ENCODE measurements around the gene RSU1. TPM values are rescaled to one million over a fixed set of nuclear protein-coding genes. Genes with fewer than 3 reads are reported as not detected.

Gene RSU1
- polyA plus RNA-seq, 3 donors from 2014 or later, result 150 to 248 (median 181) TPM

DNA sequence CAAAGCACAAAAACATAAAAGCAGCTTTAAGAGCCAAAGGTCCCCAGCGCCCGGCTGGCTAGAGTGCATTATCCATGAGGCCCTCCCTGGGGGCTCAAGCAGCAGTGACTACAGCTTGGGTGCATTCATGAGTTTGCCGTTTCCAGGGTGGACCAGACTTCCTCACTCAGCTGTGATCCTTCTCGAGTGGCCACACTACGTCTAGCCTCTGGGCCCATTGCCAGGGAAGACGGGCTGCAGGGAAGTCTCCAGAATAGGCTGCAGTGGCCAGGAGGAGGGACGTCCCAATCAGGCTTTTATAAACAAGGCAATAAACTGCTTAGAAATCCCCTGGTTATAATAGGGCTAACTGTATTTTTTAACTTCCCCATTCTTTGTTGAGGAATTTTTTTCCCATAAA lies 206.2 kb downstream of the RSU1 start:
- Mint-ChIP-seq H3K27me3 (ENCODE audit: low read depth in 3 of 3) (no peaks in the 10 kb centered on the region), H3K36me3 (peaks cover 7 to 11% (median 8%) of the 10 kb centered on the region in 3 donors), H3K4me3 (no peak overlapping the region), H3K9me3 (peaks cover 7 to 17% (median 9%) of the 10 kb centered on the region in 6 donors), H3K27ac (no peak overlapping the region), H3K4me1 (peaks cover 0 to 2% of the 10 kb centered on the region in 2 donors)
- DNase-seq, result no peak

DNA sequence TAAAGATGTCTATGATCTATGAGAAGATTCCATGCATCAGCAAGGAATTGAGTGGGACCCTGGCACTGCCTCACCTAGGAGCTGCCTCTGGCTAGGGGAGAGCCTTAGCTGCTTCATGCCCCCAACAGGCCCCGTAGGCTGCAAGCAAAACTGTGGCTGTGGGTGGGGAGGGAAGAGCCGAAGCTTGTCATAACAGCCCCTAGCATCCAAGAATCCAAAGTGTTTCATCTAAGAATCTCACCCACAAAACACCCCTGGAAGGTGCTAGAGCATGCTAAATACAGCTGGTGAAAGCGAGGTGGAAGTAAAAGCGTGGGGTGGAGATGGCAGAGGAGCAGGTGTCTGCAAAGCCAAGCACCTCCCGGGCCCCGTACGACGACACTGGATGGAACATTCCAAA lies 208.0 kb downstream of the RSU1 start:
- Mint-ChIP-seq H3K36me3 (peaks cover 0 to 9% (median 8%) of the 10 kb centered on the region in 3 donors), H3K9me3 (no peaks in the 10 kb centered on the region), H3K27me3 (ENCODE audit: low read depth in 3 of 3) (no peaks in the 10 kb centered on the region), H3K4me1 (no peaks in the 10 kb centered on the region), H3K4me3 (no peak overlapping the region), H3K27ac (no peak overlapping the region)
- no peak for DNase-seq

DNA sequence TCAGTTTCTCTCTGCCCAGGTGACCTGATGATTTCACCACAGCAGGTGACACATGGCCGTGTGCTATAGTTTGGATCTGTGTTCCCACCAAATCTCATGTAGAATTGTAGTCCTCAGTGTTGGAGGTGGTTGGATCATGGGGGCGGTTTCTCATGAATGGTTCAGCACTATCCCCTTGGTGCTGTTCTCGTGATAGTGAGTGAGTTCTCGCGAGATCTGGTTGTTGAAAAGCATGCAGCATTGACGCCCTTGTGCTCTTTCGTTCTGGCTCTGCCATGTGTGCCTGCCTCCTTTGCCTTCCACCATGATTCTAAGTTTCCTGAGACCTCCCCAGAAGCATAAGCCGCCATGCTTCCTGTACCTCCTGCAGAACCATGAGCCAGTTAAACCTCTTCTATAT lies 210.3 kb downstream of the RSU1 start:
- no peak overlapping the region for H3K4me3 Mint-ChIP-seq
- H3K36me3 Mint-ChIP-seq, result peaks cover 3 to 11% (median 9%) of the 10 kb centered on the region in 3 donors
- H3K27ac Mint-ChIP-seq, result no peak overlapping the region
- H3K27me3 Mint-ChIP-seq (ENCODE audit: low read depth in 3 of 3), result no peaks in the 10 kb centered on the region
- no peaks in the 10 kb centered on the region for H3K9me3 Mint-ChIP-seq
- no peak for DNase-seq
- H3K4me1 Mint-ChIP-seq, result no peaks in the 10 kb centered on the region

DNA sequence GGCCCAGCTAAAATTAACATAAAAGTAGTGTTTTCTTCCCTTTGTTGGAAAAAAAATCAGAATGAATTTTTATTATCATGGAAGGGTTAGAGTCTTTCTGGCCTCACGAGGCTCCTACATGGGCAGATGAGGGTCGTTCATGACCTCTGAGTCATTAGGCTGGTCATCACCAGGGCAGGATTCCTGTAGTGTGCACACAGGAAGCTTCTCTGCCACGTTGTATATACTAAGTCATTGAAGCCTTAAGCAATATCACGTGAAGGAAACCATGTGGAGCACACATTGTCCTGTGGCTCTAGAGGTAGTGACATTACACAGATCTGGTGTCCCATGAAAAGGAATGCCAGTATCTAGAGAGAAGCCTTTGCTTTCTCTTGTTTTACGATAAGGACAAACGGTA lies 210.8 kb downstream of the RSU1 start:
- no peaks in the 10 kb centered on the region for H3K4me1 Mint-ChIP-seq
- no peak overlapping the region for H3K27ac Mint-ChIP-seq
- H3K36me3 Mint-ChIP-seq, result peaks cover 3 to 11% (median 9%) of the 10 kb centered on the region in 3 donors
- no peak for DNase-seq
- no peaks in the 10 kb centered on the region for H3K27me3 Mint-ChIP-seq (ENCODE audit: low read depth in 3 of 3)
- no peaks in the 10 kb centered on the region for H3K9me3 Mint-ChIP-seq
- H3K4me3 Mint-ChIP-seq, result no peak overlapping the region

DNA sequence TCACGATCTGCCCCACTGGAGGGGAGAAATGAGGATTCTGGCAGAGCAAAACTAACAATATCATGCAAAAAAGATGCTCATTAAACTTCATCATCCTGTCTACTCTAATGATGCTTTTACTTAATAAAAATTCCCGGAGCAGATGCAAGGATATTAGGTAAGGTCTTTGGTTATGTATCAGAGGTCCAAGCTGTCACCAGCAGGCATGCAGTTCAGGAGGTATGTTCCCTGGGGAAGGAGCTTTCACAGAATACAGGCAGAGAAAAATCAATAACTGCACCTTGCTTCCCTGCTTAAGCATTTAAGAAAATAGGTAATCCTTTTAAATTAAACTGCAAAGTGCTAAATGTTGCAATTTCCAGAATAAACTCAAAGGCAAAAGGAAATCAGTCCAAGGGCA lies 213.9 kb downstream of the RSU1 start:
- no peaks in the 10 kb centered on the region for H3K27me3 Mint-ChIP-seq (ENCODE audit: low read depth in 3 of 3)
- H3K4me3 Mint-ChIP-seq, result no peak overlapping the region
- peaks cover 3 to 11% (median 9%) of the 10 kb centered on the region in 3 donors for H3K36me3 Mint-ChIP-seq
- H3K9me3 Mint-ChIP-seq, result no peaks in the 10 kb centered on the region
- DNase-seq, result no peak
- no peaks in the 10 kb centered on the region for H3K4me1 Mint-ChIP-seq
- no peak overlapping the region for H3K27ac Mint-ChIP-seq

DNA sequence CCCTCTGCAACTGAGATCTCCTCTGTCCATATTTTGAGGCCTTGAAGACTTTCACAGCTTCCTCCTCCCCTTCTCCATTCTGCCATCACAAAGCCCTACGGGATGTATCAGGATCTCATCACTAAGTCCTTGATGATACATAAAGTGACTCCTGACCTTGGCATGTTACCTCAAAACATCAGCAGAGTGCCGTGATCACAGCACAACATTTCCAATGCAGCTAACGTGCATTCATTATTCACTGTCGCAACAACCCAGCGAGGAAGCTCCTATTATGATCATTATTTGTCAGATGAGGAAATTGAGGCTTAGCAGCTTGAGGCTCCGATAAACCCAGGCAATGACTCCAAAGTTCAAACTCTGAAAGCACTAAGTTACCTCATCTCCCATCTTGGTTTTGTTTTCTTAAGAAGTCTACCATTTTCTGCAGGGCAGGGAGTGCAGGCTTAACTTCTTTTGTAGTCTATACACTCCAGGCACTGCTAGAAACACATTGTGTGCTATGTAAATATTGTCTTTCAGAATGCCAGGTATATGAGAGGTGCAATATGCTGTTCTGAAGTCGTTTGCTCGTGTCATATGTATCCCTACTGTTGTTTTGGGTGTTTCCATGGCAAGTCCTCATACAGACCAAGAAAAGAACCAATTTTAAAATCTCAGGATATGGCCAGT lies 215.0 kb downstream of the RSU1 start:
- Mint-ChIP-seq H3K27ac (no peak overlapping the region), H3K4me1 (no peaks in the 10 kb centered on the region), H3K4me3 (no peak overlapping the region), H3K9me3 (no peaks in the 10 kb centered on the region), H3K27me3 (ENCODE audit: low read depth in 3 of 3) (no peaks in the 10 kb centered on the region), H3K36me3 (peaks cover 7 to 15% (median 12%) of the 10 kb centered on the region in 3 donors)
- no peak for DNase-seq

DNA sequence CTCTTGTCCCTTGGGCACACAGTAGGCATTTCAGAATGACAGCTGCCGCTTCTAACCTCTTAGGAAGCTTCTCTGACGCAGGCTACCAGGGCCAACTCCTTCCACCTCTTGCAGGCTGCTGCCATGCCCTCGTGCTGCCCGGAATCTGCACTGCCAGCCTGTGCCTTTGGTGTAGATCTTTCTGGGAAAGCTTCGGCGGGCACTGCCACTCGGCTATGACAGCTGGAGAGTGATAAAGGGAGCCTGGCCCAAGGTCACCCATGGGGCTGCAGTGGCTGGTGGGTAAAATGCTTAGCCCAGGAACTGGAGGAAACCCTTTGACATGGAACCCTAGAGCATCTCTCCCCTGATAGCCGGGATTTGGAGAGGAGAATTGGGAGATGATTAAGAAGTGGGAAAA lies 217.6 kb downstream of the RSU1 start:
- no peaks in the 10 kb centered on the region for H3K9me3 Mint-ChIP-seq
- H3K36me3 Mint-ChIP-seq, result peaks cover 7 to 14% (median 13%) of the 10 kb centered on the region in 3 donors
- H3K27me3 Mint-ChIP-seq (ENCODE audit: low read depth in 3 of 3), result no peaks in the 10 kb centered on the region
- H3K4me3 Mint-ChIP-seq, result no peak overlapping the region
- no peak for DNase-seq
- H3K4me1 Mint-ChIP-seq, result no peaks in the 10 kb centered on the region
- no peak overlapping the region for H3K27ac Mint-ChIP-seq

DNA sequence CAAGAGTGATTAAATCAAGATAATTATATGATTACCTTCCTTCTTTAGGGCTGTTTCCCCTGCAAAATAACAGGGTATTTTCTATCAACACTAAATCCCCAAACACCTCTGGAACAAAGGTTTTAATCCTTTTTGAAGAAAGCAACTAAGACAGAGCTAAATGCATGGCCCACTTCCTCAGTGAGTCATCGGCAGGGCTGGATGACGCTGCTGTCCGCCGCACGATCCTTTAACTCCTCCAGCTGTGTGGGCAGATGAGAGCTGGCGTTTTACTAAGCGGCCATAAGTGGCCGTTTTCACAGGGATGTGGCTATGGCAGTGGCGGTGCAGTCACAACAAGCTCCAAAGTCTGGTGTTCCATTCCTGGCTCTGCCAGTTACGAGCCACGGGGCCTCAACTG lies 219.6 kb downstream of the RSU1 start:
- Mint-ChIP-seq H3K27me3 (ENCODE audit: low read depth in 3 of 3) (no peaks in the 10 kb centered on the region), H3K4me1 (no peaks in the 10 kb centered on the region), H3K4me3 (no peak overlapping the region), H3K36me3 (peaks cover 16 to 26% (median 19%) of the 10 kb centered on the region in 3 donors), H3K27ac (peak overlapping the region in 1 of 6 donors; percentile 24), H3K9me3 (no peaks in the 10 kb centered on the region)
- DNase-seq, result no peak

DNA sequence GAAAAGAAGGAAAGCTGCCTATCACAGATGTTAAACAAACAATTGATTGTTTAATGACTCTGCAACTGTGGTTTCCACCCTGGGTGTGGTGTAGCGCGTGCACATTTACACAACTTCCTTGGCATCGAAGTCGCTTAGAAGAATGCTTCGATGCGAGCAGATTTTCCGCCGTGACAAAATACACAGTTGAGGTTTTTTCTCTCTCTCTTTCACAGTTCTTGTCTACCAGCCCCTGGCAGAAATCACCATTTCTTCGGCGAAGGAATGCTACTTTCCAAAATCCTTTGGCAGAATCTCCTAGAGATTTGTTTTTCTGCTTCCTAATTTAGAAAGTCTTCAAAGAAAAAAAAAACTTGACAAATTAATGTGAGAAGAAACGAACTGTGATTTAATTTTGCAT lies 224.8 kb downstream of the RSU1 start:
- H3K27ac Mint-ChIP-seq, result no peak overlapping the region
- H3K4me1 Mint-ChIP-seq, result no peaks in the 10 kb centered on the region
- peaks cover 0 to 2% (median 0%) of the 10 kb centered on the region in 3 donors for H3K27me3 Mint-ChIP-seq (ENCODE audit: low read depth in 3 of 3)
- DNase-seq, result no peak
- H3K9me3 Mint-ChIP-seq, result no peaks in the 10 kb centered on the region
- no peak overlapping the region for H3K4me3 Mint-ChIP-seq
- peaks cover 20 to 36% (median 23%) of the 10 kb centered on the region in 3 donors for H3K36me3 Mint-ChIP-seq

DNA sequence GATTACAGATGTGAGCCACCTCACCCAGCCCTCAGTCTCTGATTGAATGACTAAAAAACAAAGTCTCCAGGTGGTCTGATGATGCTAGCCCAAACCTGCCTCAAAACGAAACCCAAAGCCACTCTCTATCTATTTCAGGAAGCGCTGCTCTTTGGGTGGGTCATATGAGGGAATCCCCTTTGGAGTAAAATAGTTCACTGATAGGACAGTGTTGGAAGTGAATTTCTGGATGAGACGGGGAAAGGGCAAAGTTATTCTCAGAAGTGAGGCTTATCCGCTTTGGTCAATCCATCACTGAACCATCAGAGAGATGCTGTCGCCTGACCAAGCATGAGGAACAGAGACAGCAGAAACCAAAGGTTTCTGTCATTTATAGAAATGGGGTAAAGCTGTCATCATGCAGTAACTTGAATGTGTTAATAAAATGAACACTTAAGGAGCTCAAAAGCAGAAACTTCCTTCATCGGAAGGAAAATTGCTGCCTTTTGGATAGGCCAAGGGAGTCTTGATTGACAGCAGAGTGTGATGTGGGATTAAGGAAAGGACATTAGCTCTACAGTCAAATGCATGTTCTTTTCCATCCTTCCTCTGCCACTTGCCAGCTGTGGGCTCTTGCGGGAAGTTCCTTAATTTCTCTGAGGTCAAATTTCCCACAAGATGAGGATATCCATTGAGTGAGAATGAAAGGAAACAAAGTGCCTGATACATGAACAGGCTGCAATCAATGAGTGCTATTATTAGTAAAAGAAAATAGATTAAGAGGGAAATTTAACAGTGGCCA lies 230.7 kb downstream of the RSU1 start:
- H3K4me3 Mint-ChIP-seq, result no peak overlapping the region
- peaks cover 0 to 7% (median 3%) of the 10 kb centered on the region in 3 donors for H3K36me3 Mint-ChIP-seq
- H3K27ac Mint-ChIP-seq, result no peak overlapping the region
- peaks cover 0 to 2% (median 2%) of the 10 kb centered on the region in 3 donors for H3K27me3 Mint-ChIP-seq (ENCODE audit: low read depth in 3 of 3)
- DNase-seq, result no peak
- H3K4me1 Mint-ChIP-seq, result no peaks in the 10 kb centered on the region
- H3K9me3 Mint-ChIP-seq, result no peaks in the 10 kb centered on the region

DNA sequence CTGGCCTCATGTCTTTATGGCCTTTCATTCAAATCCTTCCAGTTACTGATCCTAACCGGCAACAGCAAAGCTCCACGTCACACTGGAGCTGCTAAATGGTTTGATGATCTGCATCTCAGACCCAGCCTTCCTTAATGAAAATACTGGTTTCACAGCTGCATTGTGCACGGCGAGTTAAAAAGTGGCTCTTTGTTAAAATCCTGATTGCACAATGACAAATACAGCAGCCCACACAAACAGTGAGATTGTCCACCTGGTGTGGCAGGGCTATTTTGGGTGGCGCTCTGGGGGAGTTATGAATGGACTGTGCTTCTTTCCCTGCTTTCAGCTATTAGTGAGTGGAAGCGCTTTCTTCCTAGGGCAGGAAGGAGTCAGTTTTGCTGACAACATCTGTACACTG lies 232.1 kb downstream of the RSU1 start:
- Mint-ChIP-seq H3K27ac (no peak overlapping the region), H3K4me1 (no peaks in the 10 kb centered on the region)

DNA sequence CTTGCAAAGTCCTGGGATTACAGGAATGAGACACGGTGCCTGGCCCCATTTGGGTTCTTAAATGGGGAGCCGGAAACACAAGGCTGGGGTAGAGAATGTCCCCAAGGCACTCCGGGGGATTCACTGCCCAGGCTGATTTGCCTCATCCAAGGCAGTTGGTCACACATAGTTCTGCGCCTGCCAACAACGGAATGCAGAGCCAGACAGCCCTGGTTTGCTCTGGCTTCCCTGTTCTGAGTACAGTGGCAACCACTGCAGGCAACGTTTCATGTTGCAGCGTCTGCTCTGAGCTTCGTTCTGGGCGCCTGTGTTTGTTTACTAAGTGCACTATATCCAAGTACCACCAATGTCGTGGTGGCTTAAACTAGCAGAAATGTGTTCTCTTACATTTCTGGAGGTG lies 233.8 kb downstream of the RSU1 start:
- H3K4me1 Mint-ChIP-seq, result no peaks in the 10 kb centered on the region
- DNase-seq, result no peak

More for the DNA sequence above, 232.1 kb downstream of the RSU1 start:
- H3K9me3 Mint-ChIP-seq, result peaks cover 0 to 4% (median 0%) of the 10 kb centered on the region in 6 donors
- H3K36me3 Mint-ChIP-seq, result peaks cover 0 to 3% (median 0%) of the 10 kb centered on the region in 3 donors
- H3K27me3 Mint-ChIP-seq (ENCODE audit: low read depth in 3 of 3), result peaks cover 0 to 2% (median 2%) of the 10 kb centered on the region in 3 donors
- no peak for DNase-seq
- H3K4me3 Mint-ChIP-seq, result no peak overlapping the region

DNA sequence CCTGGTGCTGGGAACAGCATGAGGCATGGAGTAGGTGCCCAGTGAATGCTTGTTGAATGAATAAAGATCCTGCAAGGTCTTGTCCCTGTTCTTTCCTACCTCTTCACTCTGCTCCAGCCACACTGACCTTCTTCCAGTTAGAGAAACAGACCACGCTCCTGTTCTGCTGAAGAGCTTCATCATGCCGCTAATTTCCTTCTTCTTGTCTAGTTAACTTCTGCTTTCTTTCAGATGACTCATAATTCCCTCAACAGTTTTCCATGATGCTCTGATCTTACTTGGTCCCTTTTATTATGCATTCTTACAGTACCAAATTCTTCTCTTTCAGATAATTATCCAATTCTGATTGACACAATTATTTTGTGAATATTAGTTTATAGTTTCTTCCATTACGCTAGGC lies 236.0 kb downstream of the RSU1 start:
- H3K9me3 Mint-ChIP-seq, result peaks cover 0 to 4% (median 0%) of the 10 kb centered on the region in 6 donors
- no peak overlapping the region for H3K27ac Mint-ChIP-seq
- no peaks in the 10 kb centered on the region for H3K36me3 Mint-ChIP-seq
- H3K4me1 Mint-ChIP-seq, result no peaks in the 10 kb centered on the region
- peaks cover 0 to 12% (median 5%) of the 10 kb centered on the region in 3 donors for H3K27me3 Mint-ChIP-seq (ENCODE audit: low read depth in 3 of 3)
- DNase-seq, result no peak
- H3K4me3 Mint-ChIP-seq, result no peak overlapping the region

More for the DNA sequence above, 233.8 kb downstream of the RSU1 start:
- H3K36me3 Mint-ChIP-seq, result no peaks in the 10 kb centered on the region
- H3K27ac Mint-ChIP-seq, result no peak overlapping the region
- peaks cover 0 to 4% (median 0%) of the 10 kb centered on the region in 6 donors for H3K9me3 Mint-ChIP-seq
- peaks cover 0 to 12% (median 5%) of the 10 kb centered on the region in 3 donors for H3K27me3 Mint-ChIP-seq (ENCODE audit: low read depth in 3 of 3)
- H3K4me3 Mint-ChIP-seq, result no peak overlapping the region

DNA sequence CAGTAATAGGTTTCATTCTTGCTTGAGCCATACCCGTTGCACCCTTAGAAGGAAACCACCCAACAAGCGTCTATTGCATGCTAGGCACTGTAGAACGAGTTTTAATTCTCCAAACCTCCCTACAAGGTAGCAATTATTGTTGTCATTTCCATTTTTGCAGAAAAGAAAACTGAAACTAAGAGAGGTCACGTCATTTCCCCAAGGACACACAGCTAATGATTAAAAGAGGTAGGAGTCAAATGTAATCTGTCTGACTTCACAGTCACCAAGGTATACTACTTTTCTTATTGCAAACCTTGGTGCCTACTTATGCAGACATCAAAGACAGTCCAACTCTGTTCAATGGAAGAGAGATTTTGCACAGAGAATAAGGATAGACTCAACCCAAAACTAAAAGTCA lies 246.5 kb downstream of the RSU1 start:
- Mint-ChIP-seq H3K4me1 (no peaks in the 10 kb centered on the region), H3K27me3 (ENCODE audit: low read depth in 3 of 3) (peaks cover 2 to 6% (median 4%) of the 10 kb centered on the region in 3 donors), H3K27ac (no peak overlapping the region), H3K36me3 (no peaks in the 10 kb centered on the region), H3K9me3 (peaks cover 0 to 2% (median 0%) of the 10 kb centered on the region in 6 donors), H3K4me3 (peak overlapping the region in 1 of 5 donors; percentile 46)
- DNase-seq, result no peak

Data from immature natural killer cell (primary cell).